NCI-H774 (cell line): ENCODE data around the gene COL28A1.
A peak's percentile ranks its signal among the peaks of the same experiment; 100 is the strongest.
"Not testable (repeated sequence)": the region's sequence is repeated elsewhere in the genome, so short reads cannot be mapped to it uniquely, and the experiment has no call there.

Source experiments
- DNase-seq: peaks from one replicate; lab custom pipeline; 2025; lab: John Stamatoyannopoulos, UW

The COL28A1 gene

DNA sequence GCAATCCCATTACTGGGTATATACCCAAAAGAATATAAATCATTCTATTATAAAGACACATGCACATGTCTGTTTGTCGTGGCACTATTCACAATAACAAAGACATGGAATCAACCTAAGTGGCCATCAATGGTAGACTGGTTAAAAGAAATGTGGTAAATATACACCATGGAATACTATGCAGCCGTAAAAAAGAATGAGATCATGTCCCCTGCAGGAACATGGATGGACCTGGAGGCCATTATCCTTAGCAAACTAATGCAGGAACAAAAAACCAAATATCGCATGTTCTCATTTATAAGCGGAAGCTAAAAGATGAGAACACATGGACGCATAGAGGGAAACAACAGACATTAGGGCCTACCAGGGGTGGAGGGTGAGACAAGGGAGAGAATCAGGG lies 25.9 kb upstream of the COL28A1 start:
- not testable (repeated sequence) for DNase-seq

DNA sequence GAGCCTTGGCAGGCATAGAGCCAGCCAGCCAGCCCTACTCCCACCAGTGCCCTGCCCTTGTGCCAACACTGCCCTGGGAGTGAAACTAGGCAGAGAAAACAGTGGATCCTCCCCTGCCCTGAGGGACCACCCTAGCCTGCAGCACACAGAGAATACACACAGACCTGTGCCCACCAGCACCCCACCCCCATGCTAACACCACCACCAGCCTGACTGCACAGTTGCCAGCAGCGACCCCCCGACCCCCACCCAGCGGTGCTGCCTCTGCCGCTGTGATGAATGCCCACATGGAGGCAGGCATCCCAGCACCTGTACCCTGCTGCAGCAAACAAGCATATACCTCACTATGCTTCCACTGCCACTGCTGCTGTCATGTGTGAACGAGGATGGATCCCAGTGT lies 21.6 kb upstream of the COL28A1 start:
- no peak for DNase-seq

DNA sequence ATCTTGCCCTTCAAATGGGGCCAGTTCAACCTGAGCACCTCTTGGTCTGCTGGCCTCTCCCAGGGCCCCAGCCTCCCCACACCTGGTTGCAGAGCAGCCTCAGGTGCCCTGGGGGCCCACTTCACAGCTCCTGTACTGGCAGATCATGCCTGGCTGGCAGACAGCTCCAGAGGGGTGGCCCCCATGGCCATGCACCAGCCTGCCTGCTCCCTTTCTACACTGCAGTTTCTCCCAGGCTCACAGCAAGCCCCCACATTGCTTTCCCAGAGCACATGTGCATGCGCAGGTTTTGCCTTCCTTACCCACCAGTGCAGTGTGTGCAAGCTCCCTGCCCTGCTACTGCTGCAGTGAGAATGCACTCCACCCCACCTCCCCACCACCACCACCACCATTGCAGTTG lies 21.2 kb upstream of the COL28A1 start:
- no peak for DNase-seq

DNA sequence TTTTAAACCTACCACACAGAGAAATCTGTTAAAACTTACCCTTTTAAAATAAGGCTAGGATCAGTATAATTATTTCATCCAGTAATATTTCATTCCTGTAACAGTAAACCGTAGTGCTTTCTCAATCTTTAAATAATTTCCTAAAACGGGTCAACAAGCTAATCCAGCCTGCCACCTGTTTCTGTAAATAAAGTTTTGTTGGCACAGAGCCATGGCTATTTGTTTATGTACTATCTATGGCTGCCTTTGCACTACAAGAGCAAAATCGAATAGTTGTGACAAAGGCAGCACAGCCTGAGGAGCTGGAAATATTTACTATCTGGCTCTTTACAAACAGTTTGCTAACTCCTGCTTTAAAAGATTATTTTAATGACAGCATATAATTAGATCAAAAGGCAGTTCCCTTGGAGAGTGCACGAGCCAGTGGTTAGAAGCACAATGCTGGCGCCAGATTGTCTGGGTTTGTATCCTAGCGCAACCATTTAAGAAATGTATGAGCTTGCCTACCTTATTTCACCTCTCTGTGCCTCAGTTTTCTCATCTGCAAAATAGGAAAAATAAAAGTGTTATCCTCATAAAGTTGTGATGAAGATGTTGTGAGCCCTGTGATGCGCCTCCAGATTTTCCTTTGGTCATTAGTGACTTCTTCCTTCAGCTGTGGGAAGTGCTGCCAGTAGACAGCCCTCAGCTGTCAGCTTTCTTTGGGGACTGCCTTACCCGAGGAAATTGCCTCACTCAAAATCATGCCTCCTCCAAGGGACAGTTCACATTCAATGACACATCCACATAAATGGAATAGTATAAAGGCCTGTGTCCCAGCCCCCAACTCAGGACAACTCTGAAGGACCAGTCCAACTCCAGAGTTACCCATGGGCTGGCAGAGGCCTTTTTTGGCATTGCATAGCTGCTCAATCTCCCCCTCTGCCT lies 19.2 kb upstream of the COL28A1 start:
- DNase-seq = peak; percentile 91

DNA sequence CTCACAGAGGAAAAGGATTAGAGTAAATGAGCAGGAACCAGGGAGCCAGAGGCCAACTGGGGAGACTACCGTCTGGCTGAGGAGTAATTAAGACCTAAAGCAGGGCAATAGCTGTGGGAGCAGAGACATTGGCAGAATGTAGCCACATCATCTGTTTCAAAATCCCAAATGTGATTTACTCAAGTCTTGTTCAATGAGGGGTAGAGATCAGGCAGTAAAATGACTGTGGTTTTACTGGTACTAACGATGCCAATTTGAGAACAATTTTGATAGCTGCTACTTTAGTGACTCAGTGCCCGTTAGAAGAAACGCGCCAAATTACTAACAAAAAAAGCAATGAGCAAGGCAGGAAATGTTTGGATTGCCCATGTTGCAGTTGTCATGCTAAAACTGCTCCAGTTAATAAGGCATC lies 18.4 kb upstream of the COL28A1 start:
- DNase-seq = peak; percentile 48

DNA sequence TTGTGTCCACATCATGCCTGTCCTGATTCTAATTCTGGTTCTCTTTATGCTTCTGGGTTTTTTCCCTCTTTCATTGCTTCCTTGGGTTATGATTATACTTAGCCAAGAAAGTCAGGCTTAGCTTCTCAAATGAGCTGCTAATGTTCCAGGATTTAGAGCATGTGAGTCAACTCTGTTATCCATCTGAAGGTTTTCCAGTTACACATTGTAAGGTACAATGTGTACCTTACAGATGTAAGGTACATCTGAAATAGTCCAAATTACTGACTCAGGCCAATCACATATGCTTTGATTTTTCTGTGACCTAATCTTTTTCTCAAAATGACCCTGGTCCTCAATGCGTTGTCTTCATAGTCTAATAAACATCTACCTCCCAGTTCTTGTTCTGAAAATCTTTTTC lies 17.7 kb upstream of the COL28A1 start:
- no peak for DNase-seq

DNA sequence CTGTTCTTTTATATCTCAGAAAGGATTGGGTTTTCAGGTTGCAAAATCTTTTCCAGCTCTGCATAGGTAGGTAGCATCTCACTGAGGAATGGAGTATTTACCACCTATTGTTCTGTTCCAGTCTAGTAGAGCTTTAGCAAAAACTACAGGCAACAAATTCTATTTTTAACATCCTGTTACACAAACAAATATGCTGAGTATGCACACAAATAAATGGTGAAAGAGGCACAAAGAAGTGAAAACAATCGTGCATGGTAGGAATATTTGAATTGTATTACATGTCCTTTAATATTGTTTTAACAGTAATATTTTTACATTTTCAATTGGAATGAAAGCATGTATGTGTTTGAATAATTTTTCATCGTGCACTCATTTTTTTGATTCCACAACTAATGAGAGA lies 16.5 kb upstream of the COL28A1 start:
- DNase-seq = no peak

DNA sequence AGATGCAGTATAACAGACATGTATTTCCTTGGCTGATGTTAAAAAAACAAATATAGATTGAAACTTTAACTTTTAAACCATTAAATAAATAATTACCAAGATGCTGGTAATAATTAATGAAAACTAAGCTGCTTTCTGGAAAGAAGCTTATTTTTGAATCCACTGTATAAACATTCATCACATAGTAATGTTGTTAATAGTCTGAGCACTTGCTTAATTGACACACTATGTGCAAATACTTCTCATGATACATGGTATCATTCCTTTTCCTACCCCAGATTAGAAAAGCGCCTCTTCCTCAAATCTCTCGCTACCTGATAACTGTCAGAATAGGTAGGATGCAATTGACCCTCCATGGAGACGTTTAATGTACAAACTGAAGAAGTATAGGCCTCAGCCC lies 15.0 kb upstream of the COL28A1 start:
- DNase-seq = no peak

DNA sequence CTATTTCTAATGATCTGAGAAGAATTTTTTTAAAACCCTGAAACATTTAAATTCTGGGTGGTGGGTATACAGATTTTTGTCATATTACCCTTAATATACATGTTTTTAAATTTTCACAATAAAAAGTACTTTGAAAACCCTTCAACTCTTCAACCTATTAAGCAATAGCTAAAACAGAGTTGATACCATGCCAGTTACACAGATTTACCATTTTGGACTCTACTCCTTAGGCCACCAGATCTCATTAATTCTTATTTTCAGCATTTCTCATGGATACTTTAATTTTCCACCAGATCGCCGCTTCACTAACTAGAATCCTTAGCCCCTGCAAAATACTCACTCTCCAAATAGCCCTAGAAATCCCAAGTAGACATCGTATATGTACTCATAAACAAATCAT lies 12.7 kb upstream of the COL28A1 start:
- DNase-seq = no peak

DNA sequence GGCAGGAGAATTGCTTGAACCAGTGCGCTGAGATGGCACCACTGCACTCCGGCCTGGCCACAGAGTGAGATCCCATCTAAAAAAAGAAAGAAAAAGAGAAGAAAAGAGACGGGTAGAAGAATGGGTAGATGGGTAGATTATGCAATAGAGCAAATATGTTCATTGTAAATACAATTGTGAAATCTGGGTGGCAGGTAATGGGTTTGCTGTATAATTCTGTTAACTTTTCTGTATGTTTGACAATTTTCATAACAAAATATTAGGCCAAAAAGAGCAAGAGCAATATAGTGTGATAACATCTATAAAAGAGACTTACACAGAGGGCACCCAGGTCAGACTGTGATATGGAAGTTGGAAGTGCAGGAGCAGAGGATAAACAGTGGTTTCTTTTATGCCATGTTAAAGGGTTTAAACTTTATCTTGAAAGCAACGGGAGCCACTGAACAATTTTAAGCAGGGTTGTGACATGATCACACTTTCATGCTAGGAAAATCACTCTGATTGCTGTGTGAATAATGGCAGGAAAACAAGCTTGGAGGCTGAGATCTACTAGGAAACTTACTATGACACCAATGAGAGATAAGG lies 6.7 kb upstream of the COL28A1 start:
- no peak for DNase-seq

DNA sequence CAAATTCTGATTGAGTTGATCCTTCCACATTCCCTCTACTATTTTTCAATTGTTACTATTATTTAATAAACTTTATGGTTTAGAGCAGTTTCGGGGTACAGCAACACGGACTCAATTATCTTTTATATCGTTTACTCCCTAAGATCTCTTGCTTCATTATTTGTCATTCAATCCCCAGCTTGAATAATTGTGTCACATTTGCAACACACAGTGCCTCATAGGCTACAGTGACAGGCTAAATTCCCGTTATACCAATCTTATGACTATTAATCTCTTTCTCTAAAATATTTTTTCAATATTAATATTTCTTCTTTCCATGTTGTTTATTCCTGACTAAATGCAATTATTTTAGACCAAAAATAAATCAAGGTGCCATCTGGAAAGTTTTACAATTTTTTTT lies 4.0 kb upstream of the COL28A1 start:
- DNase-seq = no peak

DNA sequence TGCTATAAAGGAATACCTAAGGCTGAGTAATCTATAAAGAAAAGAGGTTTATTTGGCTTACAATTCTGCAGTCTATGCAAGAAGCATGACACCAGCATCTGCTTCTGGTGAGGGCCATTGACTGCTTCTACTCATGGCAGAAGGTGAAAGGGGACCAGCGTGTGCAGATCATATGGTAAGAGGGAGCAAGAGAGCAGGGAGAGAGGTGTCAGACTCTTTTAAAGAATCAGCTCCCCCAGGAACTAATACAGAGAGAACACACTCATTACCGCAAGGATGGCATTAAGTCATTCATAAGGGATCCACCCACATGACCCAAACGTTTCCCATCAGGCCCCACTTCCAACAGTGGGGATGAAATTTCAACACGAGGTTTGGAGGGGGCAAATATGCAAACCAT lies 3.5 kb upstream of the COL28A1 start:
- DNase-seq = no peak

DNA sequence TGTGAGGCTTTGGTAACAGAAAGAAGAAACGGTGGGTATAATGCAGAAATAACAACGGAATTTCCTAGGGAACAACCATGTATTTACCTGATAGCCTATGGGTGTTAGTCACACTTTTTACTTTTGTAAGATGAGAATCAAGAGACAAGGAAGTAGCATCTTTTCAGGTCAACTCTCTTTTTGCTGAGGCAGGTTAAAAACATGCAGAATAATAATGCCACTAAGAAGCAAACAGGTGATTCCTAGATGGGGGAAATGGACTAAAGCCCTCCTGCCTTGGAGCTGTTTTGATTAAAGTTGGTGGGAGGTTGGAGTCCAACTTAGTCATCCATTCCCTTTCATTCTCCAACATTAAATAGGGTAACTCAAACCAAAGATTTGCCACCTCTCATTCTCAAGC lies 2.0 kb upstream of the COL28A1 start:
- DNase-seq = no peak

DNA sequence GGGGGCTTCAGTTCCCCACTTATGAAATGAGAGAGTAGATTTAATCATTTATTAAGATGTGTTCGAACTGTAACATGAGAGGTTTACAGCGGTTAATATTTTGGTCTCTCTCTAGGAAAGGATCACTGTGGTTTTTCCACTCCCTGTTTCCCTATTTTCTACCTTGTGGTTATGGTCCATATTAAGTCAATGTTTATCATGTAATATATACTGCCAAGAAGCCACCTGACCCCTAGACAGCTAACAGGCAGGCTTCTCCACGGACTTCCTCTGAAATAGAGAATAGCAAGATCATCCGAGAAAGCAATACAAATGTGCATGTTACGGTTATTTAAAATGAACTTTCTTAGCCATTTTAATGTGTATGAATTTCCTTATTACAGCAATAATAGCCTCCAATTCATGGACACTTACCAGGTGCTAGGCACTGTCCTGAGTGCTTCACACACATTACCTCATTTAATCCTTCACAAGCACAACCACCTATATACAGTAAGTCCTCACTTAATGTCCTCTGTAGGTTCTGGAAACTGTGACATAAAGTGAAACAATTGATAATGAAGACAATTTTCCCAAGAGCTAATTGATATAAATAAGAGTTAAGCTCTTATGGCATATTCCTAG lies 835 bp upstream of the COL28A1 start:
- DNase-seq = no peak

DNA sequence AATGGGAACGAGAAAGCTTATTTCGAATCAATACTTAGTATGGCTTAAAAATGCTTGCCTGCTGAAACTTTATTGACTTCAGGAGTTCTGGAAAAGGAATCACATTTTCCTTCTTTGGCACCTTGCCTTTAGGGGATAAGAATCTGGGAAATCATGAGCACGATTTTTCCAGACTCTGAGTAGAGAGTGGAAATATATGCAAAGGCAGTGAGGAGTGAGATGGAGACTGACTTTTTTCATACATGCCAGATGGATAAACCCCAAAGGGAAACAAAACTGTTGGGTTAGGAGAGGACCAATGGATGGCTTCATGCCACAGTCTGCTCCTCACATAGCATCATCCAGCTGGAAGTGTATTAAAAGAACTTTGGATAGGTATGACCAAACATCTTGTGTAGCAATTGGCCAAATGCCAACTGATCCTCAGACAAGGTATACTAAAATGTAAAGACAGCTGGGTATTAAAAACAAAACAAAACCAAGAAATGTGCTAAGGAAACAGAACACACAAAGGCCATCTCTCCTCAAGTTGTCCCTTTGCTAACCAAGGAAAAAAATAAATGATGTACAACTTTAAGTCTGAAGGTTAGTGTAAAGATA lies 1.7 kb downstream of the COL28A1 start:
- DNase-seq = no peak

DNA sequence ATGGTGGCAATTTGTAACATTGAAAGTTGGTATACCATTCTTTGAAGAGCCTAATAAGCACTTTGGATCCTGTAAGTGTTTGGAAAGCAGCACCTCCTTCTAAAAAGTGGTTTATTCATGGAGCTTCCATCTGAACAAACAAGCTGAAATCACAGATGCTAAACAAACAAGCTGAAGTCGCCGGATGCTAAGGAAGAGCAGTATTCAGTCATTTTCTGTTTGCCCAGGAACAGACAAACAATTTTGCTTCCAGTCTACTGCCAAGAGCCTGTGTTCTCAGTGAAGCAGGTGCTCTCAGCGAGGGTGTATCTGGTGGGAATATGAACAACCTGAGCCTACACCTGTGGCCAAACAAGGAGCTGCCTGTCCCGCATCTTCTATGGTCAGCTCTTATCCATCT lies 6.3 kb downstream of the COL28A1 start:
- DNase-seq = peak; percentile 35

DNA sequence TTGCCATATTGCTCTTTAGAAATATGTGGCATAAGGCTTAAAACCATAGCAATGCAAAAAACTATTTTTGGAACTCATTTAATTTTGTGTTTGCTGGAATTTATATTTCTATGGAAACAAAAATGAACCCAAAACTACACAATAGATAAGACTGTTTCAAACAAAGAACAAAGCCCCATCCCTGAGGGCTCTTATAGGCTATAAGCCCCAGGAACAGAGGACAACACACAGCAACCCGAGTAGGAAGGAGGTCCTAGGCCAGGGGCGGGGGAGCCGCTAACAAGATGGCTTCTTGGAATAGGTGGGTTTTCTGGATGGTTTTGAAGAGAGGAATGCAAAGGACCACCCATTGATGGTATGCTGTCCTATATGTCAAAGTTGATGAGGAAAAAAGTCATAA lies 8.6 kb downstream of the COL28A1 start:
- no peak for DNase-seq

DNA sequence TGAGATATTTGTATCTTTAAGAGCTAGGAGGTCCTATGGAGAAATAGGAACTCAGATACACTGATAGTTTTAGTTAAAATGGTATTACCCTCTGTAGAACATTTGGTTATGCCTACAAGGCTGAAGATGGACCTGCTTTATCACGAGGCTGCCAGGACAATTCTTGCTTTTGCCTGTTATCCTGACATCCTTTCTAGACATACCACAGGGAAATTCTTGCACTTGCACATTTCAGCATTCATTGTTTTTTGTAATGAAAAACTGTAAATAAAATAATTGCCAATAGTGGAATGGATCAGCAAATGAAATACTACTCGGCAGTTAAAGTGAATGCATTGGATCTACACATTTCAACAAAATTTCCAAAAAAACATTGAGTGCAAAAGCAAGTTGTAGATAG lies 9.7 kb downstream of the COL28A1 start:
- no peak for DNase-seq

DNA sequence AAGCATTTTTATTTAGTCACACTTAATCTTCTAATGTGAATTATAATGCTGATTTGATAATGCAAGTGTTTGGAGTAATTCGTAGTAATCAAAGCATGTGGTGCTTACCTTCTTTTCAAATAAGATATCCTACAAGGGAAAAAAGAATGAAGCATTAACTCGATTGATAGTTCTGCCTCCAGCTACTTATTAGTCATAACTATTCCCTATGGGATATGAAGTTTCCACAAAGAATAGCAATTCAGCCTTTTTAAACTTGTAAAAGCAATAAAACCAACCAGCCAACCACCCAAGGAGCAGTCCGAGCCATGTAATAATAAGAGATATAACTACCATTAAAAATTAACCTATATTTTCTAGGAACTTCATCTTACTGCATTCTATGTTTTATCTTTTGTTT lies 11.6 kb downstream of the COL28A1 start:
- no peak for DNase-seq

DNA sequence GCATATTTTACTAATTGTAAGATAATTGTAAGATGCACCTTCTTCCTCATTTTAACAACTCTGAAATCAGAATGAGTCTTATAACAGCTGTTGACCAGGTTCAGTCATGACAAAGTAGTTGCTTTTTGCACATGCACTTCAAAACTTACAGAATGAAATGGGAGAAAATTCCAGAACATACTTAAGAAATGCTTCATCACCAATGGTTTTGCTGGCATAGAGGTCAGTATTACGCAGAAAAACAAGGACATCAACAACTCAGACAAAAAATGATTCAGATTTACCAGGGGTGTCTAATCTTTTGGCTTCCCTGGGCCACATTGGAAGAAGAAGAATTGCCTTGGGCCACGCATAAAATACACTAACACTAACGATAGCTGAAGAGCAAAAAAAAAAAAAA lies 13.3 kb downstream of the COL28A1 start:
- no peak for DNase-seq

DNA sequence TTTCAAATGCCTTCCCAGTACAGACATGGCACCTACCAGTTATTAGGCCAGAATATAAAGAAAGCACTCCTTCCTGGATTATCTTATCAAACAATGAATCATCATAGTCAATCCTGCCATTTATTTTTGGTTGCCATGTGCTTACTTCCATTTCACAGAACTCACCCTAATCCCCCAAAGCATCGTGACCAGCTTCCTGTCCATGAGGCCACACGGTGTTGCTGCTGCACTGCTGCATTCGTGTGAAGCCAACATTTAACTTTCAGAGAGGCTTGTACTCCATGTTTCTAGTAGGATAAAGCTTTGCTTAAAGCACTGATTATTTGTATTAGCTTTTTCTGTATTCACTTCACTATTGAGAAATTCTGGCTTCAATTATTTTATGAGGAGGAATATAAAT lies 14.4 kb downstream of the COL28A1 start:
- DNase-seq = no peak

DNA sequence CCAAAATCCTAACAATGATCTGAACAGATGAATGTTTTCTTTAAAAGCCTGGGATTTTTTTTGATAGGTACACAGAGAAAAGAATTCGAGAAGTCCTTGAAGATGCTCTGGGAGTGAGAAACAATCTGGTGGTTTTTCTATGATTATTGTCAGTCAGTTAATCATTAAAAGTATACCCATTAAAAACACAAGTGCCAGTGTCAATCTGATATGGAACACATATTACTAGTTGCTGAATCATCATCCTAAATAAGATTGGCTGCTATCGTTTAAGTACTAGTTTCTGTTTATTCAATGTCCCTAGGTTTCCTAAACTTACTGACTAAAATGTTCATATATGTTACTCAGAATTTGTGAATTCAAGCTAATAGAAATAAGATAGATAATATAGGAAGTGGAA lies 16.1 kb downstream of the COL28A1 start:
- no peak for DNase-seq

DNA sequence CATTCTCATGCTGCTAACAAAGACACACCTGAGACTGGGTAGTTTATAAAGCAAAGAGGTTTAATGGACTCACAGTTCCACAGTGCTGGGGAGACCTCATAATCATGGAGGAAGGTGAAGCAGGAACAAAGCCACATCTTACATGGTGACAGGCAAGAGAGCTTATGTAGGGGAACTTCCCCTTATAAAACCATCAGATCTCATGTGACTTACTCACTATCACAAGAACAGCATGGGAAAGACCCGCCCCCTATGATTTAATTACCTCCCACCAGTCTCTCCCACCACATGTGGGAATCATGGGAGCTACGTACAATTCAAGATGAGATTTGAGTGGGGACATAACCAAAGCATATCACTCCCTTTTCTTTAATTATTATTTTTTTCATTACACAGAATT lies 16.6 kb downstream of the COL28A1 start:
- DNase-seq = no peak
